ENCODE measurements around the gene ADAM19.

Gene ADAM19

DNA sequence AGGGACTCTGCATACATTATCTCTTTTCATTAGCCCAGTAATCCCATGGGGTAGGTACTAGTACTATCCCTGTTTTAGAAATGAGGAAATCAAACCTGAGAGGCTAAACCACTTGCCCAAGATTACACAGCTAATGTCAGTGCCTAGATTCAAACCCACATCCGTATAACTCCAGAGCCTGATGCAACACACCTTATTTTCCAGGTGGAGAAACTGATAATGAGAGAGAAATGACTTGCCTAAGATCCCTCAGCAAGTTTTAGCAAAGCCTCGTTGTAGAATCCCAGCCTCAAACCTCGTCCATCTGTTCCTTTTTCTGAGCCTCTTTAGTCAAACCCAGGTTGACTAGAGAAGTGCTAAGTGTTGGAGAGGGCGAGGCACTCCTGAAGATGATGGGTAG is 1.1 kb upstream of the ADAM19 start:
- TF ChIP-seq, protein P1, sequence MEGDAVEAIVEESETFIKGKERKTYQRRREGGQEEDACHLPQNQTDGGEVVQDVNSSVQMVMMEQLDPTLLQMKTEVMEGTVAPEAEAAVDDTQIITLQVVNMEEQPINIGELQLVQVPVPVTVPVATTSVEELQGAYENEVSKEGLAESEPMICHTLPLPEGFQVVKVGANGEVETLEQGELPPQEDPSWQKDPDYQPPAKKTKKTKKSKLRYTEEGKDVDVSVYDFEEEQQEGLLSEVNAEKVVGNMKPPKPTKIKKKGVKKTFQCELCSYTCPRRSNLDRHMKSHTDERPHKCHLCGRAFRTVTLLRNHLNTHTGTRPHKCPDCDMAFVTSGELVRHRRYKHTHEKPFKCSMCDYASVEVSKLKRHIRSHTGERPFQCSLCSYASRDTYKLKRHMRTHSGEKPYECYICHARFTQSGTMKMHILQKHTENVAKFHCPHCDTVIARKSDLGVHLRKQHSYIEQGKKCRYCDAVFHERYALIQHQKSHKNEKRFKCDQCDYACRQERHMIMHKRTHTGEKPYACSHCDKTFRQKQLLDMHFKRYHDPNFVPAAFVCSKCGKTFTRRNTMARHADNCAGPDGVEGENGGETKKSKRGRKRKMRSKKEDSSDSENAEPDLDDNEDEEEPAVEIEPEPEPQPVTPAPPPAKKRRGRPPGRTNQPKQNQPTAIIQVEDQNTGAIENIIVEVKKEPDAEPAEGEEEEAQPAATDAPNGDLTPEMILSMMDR (IDR thresholded peaks at IDR 0.05; ENCODE audit: extremely low read depth, insufficient read depth, missing control alignments) = no peak
- DNase-seq (ENCODE audit: low spot score) = no peak
- in situ Hi-C loops (cut with MboI; ENCODE audit: low pct_unique_long_range_greater_than_20kb, low sequenced_read_pairs, unreplicated experiment) = no loop called here

DNA sequence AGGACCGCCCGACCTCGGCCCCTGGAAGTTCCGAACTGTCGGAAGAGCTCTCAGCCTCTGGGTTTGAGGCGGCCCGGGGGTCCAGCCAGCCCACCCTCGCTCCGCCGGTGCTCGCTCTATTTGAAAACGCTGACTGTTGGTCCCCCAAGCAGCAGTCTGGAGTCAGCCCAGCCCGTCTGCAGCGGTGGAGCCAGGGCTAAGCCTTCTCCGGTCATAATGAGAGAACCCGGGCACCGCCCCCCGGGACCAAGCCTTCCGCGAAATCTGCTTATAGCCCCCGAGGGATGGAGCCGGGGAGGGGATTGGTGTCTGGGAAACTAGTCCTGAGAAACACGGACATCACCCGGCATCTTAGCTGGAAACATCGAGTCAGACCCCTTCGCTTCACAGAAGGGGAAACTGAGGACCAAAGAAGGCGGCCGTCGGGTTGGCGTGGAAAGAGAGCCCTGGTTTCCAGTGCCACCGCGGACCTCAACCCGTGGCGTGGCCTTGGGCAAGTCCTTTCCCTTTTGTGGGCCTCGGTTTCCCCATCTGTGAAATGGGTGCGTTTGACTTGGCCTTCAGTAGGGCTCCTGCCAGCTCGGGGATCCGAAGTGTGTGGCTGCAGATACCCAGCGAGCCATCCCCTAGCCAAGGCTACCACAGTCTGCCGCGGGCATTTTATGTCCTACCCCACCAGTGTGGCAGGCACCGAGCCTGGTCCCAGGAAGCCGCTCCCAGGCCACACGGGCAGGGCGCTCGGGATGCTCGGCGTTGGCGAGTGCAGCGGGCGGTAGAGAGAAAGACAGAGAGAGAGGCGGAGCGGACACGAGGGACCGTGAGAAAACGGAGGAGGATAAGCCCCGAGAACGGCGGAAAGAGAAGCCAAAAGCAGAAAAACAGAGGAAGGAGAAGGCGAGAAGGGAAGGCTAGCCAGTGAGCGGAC is 857 bp downstream of the ADAM19 start:
- peak; percentile 43 for DNase-seq (ENCODE audit: low spot score)
- TF ChIP-seq, protein P1 (IDR thresholded peaks at IDR 0.05; ENCODE audit: extremely low read depth, insufficient read depth, missing control alignments) = no peak
- in situ Hi-C loops (cut with MboI; ENCODE audit: low pct_unique_long_range_greater_than_20kb, low sequenced_read_pairs, unreplicated experiment) = no loop called here

DNA sequence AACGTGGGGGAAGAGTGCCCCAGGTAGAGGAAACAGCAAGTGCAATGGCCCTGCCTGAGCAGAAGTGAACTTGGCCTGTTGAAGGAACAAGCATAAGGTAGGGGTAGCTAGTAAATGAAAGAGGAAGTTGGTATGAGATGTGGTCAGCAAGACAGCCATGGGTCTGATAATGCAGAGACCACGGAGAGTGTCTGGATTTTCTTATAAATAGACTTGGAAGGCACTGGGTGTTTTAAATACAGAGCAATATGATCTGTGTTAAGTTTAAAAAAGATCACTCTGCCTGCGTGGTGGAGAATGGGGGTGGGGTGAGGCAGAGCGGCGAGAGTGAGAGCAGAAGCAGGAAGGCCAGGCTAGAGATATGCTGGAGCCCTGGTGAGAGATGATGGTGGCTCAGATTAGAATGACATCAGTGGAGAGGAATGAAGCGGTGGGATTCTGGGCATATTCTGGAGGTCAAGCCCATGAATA is 4.2 kb downstream of the ADAM19 start:
- peak; percentile 66 for DNase-seq (ENCODE audit: low spot score)
- in situ Hi-C loops (cut with MboI; ENCODE audit: low pct_unique_long_range_greater_than_20kb, low sequenced_read_pairs, unreplicated experiment) = no loop called here
- TF ChIP-seq, protein P1 (IDR thresholded peaks at IDR 0.05; ENCODE audit: extremely low read depth, insufficient read depth, missing control alignments) = no peak

DNA sequence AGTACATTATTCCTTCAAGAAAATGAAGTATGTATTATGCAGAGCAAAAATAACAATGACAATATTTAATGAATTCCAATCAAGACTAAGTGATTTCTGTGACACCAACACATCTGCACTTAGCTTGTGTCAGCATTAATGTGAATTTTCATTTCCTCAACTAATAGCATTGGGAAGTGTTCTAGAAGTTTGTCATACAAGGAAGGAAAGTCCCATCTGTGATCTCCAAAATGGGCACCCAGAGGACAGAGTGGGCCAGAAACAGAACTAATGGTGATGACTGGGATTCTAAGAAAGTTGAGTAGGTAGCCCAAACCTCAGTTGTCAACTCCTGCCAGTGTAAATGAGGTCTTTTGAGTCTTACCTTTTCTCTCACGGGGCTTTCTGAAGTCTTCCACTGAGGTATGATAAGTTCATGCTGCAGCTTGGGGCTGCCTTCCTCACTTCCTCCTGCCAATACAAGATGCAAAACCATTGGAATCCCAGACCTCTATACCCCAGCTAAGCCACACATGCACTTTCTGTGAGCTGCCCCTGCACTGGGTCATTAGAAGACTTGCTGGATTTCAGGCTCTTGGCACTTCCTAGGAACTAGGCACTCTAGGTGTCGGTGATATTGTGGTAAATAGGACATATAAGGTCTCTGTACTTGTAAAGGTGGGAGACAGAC is 4.9 kb downstream of the ADAM19 start:
- TF ChIP-seq, protein P1 (IDR thresholded peaks at IDR 0.05; ENCODE audit: extremely low read depth, insufficient read depth, missing control alignments) = no peak
- in situ Hi-C loops (cut with MboI; ENCODE audit: low pct_unique_long_range_greater_than_20kb, low sequenced_read_pairs, unreplicated experiment) = no loop called here
- DNase-seq (ENCODE audit: low spot score) = no peak

DNA sequence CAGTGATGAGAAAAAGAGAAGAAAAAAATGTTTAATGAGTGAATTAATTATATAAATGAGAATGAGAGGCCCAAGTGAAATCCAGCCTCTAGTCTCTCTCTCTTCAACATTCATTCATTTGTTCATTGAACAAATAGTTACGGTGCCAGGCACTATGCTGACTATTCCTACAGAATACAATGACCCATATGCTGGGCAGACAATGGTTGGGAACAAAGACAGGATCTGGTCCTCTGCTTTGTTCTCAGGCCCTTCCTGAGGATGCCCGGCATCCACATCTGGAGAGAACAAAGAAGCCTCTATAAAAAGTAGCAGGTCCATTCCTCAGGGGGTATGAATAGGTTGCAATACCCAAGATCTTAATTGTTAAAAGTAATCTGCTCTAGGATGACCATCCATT is 6.9 kb downstream of the ADAM19 start:
- TF ChIP-seq, protein P1 (IDR thresholded peaks at IDR 0.05; ENCODE audit: extremely low read depth, insufficient read depth, missing control alignments) = no peak
- DNase-seq (ENCODE audit: low spot score) = no peak
- in situ Hi-C loops (cut with MboI; ENCODE audit: low pct_unique_long_range_greater_than_20kb, low sequenced_read_pairs, unreplicated experiment) = no loop called here

DNA sequence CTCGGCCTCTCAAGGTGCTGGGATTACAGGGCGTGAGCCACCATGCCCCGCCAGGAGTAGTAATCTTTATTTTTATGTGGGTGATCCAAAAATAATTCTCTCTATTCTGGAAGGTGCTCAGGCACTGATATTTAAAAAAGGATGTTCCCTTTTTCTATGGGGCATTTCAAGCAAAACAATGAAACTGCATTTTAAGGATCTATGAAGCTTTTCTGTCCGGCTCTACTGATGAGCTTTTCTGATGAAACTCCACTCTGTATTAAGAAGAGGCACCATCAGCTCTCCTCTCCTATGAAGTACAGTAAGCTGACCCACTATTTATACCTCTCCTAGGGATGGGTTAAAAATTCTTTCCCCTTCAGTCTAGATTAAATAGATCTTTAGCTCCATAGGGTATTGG is 7.4 kb downstream of the ADAM19 start:
- in situ Hi-C loops (cut with MboI; ENCODE audit: low pct_unique_long_range_greater_than_20kb, low sequenced_read_pairs, unreplicated experiment) = no loop called here
- TF ChIP-seq, protein P1 (IDR thresholded peaks at IDR 0.05; ENCODE audit: extremely low read depth, insufficient read depth, missing control alignments) = no peak
- no peak for DNase-seq (ENCODE audit: low spot score)

Measured in GM13977 (cell line).